SH-SY5Y (cell line): ENCODE data around the gene SAFB.

Experiments used
- GATA2 ChIP-seq: IDR thresholded peaks from 2 replicates; pipeline ENCODE4 v1.6.1; 2011; ENCODE audit warnings: mild to moderate bottlenecking, low read depth, low read length
- GATA3 ChIP-seq: IDR thresholded peaks from 2 replicates; pipeline ENCODE4 v1.6.1; 2011; ENCODE audit warnings: low read depth, mild to moderate bottlenecking, low read length, moderate library complexity

DNA sequence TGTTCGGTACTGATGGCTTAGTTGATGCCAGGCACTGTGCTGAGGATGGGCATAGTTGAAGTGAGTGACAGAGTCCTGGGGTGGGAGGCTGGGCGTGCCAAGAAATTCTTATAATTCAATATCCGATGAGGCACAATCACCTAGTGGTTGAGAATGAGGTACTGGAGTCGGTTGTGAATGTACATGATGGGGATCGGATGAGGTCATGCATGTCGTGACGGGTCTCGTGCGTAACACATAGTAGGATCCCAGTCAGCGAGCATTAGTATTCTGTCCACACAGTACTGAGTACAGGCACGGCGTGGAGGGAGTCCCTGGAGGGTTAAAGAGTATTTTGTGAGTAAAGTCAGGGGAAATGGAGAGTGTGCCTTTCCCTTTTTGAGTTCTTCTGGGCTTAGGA, 2.8 kb downstream of the SAFB start:
- no peak for TF ChIP-seq GATA2
- TF ChIP-seq GATA3 = no peak
